ENCODE measurements around the gene FAM171A2. TPM values are rescaled to one million over a fixed set of nuclear protein-coding genes. Genes with fewer than 3 reads are reported as not detected.

Gene FAM171A2
- total RNA-seq, 1 donor from 2014 or later = 1.7 TPM

DNA sequence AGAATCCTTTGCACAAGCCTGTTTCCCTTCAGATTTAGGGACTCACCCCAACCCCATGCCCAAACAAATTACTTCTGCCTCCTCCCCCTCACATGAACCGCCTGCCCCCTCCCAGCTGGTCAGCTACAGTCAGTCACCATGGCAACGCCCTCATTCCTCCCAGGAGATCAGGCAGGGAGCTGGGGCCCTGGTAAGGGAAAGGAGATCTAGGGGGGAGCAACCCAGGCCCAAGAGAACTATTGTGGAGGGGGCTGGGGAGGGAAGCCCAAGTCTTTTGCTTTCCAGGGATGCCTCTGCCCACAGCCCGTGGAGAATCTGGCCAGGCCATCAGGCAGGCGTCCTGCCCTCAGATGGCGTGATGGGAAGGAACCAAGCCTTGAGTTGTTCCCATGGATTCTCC, 2.8 kb downstream of the FAM171A2 start:
- peaks cover 5 to 6% of the 10 kb centered on the region in 2 donors for H3K4me1 ChIP-seq
- no peak overlapping the region for H3K4me3 ChIP-seq
- no peaks in the 10 kb centered on the region for H3K9me3 ChIP-seq
- no peak overlapping the region for H3K27ac ChIP-seq
- peaks cover 12% of the 10 kb centered on the region for H3K27me3 ChIP-seq
- H3K36me3 ChIP-seq = no peaks in the 10 kb centered on the region
- intact Hi-C loops (cut with DNase I) = no loop called here
- TF ChIP-seq, protein P1, sequence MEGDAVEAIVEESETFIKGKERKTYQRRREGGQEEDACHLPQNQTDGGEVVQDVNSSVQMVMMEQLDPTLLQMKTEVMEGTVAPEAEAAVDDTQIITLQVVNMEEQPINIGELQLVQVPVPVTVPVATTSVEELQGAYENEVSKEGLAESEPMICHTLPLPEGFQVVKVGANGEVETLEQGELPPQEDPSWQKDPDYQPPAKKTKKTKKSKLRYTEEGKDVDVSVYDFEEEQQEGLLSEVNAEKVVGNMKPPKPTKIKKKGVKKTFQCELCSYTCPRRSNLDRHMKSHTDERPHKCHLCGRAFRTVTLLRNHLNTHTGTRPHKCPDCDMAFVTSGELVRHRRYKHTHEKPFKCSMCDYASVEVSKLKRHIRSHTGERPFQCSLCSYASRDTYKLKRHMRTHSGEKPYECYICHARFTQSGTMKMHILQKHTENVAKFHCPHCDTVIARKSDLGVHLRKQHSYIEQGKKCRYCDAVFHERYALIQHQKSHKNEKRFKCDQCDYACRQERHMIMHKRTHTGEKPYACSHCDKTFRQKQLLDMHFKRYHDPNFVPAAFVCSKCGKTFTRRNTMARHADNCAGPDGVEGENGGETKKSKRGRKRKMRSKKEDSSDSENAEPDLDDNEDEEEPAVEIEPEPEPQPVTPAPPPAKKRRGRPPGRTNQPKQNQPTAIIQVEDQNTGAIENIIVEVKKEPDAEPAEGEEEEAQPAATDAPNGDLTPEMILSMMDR (IDR thresholded peaks at IDR 0.05) = no peak
- DNase-seq (ENCODE audit: low spot score in 2 of 2) = no peak

DNA sequence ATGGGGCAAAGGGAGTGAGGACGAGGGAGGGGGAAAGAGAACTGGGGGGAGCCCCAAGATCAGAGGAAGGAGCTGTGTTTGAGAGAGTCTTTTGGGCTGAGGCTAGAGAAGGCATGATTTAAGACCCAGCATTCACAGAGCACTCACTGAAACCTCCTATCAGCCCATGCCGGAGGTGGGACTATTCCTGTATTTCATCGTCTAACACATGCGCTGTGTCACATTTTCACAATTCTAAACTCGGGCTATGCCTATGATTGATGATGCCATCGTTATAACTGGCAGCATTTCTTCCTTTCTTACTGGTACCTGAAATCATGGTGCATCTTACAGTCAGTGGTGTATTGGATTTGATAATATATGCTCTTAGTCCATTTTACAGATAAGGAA, 3.5 kb downstream of the FAM171A2 start:
- TF ChIP-seq, protein P1 (IDR thresholded peaks at IDR 0.05) = no peak
- no peak overlapping the region for H3K4me3 ChIP-seq
- H3K4me1 ChIP-seq = peaks cover 5 to 6% of the 10 kb centered on the region in 2 donors
- no peaks in the 10 kb centered on the region for H3K36me3 ChIP-seq
- peaks cover 12% of the 10 kb centered on the region for H3K27me3 ChIP-seq
- no peak for DNase-seq (ENCODE audit: low spot score in 2 of 2)
- H3K9me3 ChIP-seq = no peaks in the 10 kb centered on the region
- H3K27ac ChIP-seq = no peak overlapping the region
- intact Hi-C loops (cut with DNase I) = no loop called here

DNA sequence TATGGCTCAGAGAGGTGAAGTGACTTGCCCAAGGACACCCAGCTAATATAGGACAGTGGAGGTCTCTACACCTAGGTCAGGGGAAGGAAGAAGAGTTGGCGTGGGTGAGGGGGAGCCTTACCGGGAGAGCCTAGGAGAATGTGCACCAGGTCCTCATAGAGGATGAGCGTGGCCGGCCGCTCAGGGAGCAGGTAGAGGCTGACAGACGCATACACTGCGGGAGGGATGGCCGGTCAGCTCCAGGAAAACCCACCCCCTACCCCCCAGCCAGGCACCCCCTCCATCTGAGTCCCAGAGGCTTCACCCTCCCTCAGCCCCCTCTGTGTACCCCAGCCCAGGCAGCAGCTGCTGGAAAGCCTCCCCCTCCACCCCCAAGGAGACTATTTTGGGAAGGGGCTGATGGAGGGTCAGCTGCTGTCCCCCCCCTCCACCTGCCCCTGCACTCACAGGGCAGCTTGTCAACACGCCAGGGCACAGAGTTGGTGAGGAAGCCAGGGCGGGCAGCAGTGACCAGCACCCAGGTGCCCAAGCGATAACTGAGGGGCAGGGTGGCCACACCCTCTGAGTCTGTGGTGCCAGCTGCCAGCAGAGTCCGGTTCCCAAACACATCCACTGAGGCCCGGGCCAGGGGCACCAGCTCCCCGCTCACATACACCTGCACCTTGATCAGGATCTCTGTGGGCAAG, 4.1 kb downstream of the FAM171A2 start:
- Histone ChIP-seq H3K9me3 (no peaks in the 10 kb centered on the region), H3K36me3 (no peaks in the 10 kb centered on the region), H3K27me3 (peaks cover 12% of the 10 kb centered on the region), H3K4me1 (peaks cover 5 to 6% of the 10 kb centered on the region in 2 donors), H3K4me3 (no peak overlapping the region), H3K27ac (no peak overlapping the region)
- TF ChIP-seq, protein P1 (IDR thresholded peaks at IDR 0.05) = no peak
- DNase-seq (ENCODE audit: low spot score in 2 of 2) = no peak
- intact Hi-C loops (cut with DNase I) = no loop called here

DNA sequence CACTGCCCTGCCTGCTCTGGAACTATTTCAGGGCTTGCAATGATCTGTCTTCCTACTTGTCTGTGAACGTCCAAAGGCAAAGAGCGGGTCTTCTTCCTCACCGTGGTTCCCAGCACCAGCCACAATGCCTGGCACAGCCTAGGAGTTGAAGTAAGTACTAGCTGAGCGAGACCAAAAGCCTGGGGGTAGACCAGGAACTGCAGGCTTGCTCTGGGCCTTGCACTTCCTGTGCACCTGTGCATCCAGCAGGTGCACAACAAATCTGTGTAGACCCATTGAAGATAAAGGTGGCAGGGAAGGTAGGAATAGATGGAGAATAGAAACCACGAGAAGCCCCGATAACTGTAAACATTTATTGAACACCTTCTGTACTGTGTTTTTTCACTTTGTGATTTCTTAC, 4.6 kb downstream of the FAM171A2 start:
- H3K4me3 ChIP-seq = no peak overlapping the region
- no peak overlapping the region for H3K27ac ChIP-seq
- H3K4me1 ChIP-seq = peaks cover 2 to 6% of the 10 kb centered on the region in 2 donors
- intact Hi-C loops (cut with DNase I) = no loop called here
- DNase-seq (ENCODE audit: low spot score in 2 of 2) = no peak
- peaks cover 9% of the 10 kb centered on the region for H3K27me3 ChIP-seq
- TF ChIP-seq, protein P1 (IDR thresholded peaks at IDR 0.05) = no peak
- H3K9me3 ChIP-seq = no peaks in the 10 kb centered on the region
- H3K36me3 ChIP-seq = no peaks in the 10 kb centered on the region

DNA sequence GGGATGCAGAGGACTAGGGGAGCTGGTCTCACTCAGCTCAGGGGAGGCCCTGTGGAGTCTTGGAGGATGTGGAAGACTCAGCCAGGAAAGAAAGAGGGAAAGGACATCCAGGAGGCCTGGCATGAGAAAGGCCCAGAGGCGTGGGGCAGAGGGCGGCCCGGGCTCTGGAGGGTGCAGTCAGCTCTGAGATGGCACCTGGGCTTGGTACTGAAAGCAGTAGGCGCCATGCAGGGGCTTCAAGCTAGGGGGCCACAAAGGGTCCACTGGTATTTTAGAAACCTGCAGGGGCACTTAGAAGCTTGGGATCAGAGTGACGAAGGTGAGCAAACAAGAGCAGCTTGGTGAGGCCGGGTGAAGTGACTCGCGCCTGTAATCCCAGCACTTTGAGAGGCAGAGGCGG, 5.6 kb downstream of the FAM171A2 start:
- no peak for DNase-seq (ENCODE audit: low spot score in 2 of 2)
- Histone ChIP-seq H3K9me3 (no peaks in the 10 kb centered on the region), H3K36me3 (no peaks in the 10 kb centered on the region), H3K4me1 (peaks cover 0 to 2% of the 10 kb centered on the region in 2 donors), H3K27ac (no peak overlapping the region), H3K27me3 (peaks cover 4% of the 10 kb centered on the region), H3K4me3 (no peak overlapping the region)
- TF ChIP-seq, protein P1 (IDR thresholded peaks at IDR 0.05) = no peak
- intact Hi-C loops (cut with DNase I) = no loop called here
